ENCODE results near the gene NFE2L1.
"Not testable (repeated sequence)": the region's sequence is repeated elsewhere in the genome, so short reads cannot be mapped to it uniquely, and the experiment has no call there.

NFE2L1 gene

GRCh38 chr17:48048384-48049126, 396 bp downstream of the NFE2L1 start:
- peak; percentile 31 for DNase-seq

DNA sequence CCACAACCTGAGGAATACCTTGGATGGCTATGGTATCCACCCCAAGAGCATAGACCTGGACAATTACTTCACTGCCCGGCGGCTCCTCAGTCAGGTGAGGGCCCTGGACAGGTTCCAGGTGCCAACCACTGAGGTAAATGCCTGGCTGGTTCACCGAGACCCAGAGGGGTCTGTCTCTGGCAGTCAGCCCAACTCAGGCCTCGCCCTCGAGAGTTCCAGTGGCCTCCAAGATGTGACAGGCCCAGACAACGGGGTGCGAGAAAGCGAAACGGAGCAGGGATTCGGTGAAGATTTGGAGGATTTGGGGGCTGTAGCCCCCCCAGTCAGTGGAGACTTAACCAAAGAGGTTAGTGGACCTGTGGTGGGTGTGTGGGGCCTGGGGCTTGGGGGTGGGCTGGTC, 3.1 kb downstream of the NFE2L1 start:
- no peak for DNase-seq

GRCh38 chr17:48051706-48052486, 3.7 kb downstream of the NFE2L1 start:
- DNase-seq: peak; percentile 21

- DNase-seq: no peak
These were observed 5.0 kb downstream of the NFE2L1 start for GRCh38 chr17:48052956-48053757.

GRCh38 chr17:48053758-48054237, 5.6 kb downstream of the NFE2L1 start:
- DNase-seq: no peak

DNA sequence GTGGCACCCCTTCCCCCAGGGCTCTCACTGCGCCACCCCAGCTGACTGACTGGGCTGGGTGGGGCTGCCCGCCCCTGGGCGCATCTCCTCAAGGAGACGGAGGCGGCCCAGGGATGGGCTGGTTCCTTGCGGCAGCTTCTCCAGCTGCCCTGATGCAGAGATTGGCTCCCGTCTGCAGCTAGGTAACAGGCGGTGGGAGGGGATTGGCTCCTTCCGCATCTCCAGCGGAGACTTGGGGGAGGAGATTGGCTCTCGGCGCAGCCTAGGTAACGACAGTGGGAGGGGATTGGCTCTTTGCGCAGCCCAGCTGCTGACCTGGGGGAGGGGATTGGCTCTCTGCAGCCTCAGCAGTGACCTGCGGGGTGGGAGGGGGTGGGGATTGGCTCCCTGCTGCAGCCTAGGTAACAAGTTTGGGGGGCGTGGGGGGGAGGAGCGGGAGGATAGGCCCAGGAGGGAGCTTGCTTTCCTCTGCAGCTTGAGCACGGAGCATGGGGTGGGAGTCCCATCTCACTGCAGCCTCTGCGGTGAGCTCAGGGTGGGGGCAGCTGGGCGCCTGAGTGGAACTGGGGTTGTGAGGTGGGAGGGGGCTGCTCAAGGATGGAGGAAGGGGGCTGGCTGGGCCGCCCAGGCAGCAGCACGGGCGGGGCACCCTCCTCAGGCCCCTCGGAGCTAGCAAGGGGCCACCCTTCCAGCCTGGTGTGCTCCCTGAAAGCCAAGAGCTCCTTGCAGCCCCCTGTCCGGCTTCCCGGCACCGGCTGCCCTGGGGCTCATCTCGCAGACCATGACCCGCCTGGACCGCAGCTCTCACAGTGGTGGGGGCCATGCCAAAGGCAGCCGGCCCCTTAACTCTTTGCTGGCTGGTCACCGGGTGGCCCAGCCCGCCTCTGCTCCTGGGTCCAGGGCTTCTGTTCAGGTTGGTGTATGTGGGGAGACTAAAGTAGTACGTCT, 6.4 kb downstream of the NFE2L1 start:
- no peak for DNase-seq

DNA sequence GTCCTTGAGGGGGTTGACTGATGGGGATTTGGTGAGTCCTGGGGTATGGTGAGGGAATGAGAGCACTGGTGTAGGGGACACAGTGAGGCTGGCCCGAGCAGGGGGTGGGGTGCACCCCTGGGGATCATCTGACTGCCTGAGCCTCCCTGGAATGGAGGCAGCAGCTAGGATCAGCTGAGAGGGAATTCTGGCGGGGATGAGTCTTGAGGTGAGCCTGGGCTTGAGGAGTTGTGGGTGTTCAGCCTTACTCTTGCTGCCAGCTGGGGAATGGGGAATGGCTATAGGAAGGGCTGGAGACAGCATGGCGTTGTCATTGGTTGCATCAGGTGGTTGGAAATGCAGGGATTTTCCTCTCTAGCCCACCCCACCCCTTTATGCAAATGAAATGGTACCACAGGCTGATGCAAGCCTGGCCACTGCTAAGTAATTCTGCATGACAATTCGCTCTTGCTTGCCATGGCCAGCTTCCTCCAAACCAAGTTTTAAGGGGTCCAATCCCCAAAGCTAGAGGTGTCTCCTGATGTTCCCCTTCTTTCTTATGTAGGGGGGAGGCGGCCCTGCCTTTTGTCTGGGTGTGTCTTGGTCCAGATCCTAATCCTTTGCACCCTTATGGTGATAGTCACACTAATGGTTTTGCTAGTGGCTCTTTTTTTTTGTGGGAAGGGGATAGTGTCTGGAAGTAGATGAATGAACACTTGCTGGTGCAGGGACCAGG, 7.5 kb downstream of the NFE2L1 start:
- no peak for DNase-seq

DNA sequence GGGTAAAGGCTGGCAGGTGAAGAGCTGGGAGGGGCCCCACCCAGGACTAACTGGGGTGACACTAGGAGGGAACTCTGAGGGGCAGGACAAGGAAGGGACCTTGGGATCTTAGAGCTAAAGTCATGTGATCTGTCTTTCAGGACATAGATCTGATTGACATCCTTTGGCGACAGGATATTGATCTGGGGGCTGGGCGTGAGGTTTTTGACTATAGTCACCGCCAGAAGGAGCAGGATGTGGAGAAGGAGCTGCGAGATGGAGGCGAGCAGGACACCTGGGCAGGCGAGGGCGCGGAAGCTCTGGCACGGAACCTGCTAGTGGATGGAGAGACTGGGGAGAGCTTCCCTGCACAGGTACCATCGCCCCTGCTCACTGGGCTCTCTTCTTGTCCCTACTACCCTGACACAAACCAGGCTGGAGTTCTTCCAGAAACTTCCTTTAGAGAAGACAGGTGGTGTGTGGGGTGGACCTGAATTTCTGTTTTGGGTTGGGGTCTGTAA, 8.1 kb downstream of the NFE2L1 start:
- no peak for DNase-seq

DNA sequence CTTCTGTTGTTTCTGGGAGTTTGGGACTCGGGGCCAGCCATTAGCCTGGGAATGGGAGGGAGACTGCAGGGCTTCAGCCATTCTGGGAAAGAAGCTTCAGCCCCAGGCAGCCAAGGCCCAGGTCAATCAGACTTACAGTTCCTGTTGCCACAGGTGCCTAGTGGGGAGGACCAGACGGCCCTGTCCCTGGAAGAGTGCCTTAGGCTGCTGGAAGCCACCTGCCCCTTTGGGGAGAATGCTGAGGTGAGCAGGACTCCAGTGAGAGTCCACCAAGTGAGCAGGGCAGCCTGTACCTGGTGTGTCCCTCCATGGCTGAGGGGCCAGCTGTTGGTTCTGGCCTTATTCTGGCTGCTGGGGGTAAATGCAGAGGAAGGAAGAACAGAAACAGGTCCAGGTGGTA, 8.7 kb downstream of the NFE2L1 start:
- no peak for DNase-seq

DNA sequence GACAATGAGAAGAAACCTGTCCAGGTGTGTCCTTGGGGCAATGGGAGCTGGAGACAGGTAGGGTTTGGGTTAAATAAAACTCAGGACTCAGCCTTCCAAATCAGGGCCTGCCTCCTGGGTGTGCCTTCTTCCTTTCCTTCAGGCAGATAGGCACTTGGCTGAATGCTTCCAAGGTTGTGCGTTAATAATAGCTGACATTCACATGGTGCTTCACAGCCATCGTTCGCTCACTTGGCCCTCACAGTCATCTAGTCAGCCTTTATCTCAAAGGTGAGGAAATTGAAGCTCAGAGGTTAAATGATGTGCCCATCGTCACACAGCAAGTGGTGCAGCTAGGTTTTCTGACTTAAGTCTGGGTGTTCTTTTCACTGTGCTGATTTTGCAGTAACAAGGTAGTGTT, 9.5 kb downstream of the NFE2L1 start:
- no peak for DNase-seq

GRCh38 chr17:48058393-48059124, 10.4 kb downstream of the NFE2L1 start:
- no peak for DNase-seq

DNA sequence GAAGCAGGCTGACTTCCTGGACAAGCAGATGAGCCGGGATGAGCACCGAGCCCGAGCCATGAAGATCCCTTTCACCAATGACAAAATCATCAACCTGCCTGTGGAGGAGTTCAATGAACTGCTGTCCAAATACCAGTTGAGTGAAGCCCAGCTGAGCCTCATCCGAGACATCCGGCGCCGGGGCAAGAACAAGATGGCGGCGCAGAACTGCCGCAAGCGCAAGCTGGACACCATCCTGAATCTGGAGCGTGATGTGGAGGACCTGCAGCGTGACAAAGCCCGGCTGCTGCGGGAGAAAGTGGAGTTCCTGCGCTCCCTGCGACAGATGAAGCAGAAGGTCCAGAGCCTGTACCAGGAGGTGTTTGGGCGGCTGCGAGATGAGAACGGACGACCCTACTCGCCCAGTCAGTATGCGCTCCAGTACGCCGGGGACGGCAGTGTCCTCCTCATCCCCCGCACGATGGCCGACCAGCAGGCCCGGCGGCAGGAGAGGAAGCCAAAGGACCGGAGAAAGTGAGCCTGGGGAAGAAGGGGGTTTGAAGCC, 11.0 kb downstream of the NFE2L1 start:
- DNase-seq: no peak

DNA sequence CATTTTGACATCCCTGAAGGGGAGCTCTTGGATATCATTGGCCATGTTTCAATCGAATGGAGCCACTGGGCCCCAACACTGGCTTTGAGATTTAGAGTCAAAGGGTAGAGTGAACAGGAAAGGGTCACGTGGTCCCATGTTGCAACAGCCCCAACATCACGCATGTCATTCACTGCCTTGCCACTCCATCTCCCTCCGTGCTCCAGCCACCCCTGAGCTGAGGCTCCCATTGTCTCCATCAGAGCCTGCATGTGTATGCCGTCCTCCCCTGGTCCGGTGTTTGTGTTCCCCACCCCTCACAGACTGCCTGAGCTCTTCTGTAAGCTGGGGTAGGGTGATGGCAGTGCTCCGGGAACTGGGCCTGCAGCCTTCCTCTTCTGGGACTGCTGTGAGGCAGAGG, 12.1 kb downstream of the NFE2L1 start:
- DNase-seq: no peak

DNA sequence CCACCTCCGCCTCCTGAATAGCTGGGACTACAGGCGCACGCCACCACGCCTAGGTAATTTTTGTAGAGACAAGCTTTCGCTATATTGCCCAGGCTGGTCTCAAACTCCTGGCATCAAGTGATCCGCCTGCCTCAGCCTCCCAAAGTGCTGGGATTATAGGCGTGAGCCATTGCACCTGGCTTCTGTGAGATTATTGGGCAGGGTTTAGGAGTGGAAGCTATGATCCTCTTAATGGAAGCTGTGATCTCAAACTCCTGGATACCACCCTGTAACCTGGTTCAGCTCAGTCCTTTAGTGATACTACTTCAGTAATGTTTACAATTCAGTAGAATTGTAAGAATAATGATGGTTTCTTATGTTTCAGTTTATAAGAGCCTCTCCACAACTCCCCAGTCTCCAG, 14.1 kb downstream of the NFE2L1 start:
- DNase-seq: no peak

GRCh38 chr17:48064638-48065037, 16.5 kb downstream of the NFE2L1 start:
- DNase-seq: no peak

GRCh38 chr17:48066192-48066591, 18.0 kb downstream of the NFE2L1 start:
- DNase-seq: no peak

GRCh38 chr17:48066656-48067055, 18.5 kb downstream of the NFE2L1 start:
- no peak for DNase-seq

GRCh38 chr17:48067245-48067644, 19.1 kb downstream of the NFE2L1 start:
- DNase-seq: no peak

DNA sequence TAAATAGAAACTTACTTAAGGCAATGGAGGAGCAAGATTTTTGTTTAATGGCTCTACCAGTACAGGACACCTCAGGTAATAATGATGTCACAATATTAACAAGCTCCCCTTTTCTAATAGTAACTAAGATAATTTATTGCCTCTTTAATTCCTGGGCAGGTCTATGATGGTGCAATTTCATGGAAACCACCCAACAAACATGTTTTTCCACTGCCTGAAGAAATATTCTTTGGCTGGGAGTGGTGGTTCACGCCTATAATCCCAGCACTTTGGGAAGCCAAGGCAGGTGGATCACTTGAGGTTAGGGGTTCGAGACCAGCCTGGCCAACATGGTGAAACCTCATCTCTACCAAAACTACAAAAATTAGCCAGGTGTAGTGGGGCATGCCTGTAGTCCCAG, 19.6 kb downstream of the NFE2L1 start:
- DNase-seq: not testable (repeated sequence)

DNA sequence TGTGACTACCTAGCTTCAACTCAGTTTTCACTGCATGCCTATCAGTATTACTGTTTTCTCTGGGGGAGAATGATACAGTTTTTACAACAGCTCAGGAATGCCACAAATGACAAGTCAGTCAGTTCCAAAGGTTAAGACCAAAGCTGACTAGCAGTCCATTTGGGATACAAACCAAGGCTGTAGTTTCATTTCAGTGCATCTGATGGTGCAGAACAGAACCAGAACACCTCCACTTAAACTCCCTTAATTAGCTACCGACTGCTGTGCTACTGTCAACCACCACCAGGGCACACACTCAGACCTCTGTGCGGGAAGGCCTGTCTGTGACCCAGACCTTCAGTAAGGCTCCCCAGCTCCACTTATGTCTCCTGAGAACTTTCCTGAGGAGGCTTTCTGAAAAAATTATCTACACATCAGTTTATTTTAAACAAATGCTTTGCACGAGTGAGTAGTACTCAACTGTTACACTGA, 20.4 kb downstream of the NFE2L1 start:
- DNase-seq: no peak
